Mucosa of rectum (tissue), 2 donors: ENCODE measurements around the gene SOD3.

ENCODE experiments used
- H3K27ac ChIP-seq, 2 donors: one replicate each; pipeline ENCODE4 v1.7.0; 2013; ENCODE audit warnings: inconsistent platforms in 2 of 2, low read depth in 2 of 2, low read length in 2 of 2
- H3K27me3 ChIP-seq, 2 donors: one replicate each; pipeline ENCODE4 v1.7.0; 2013; ENCODE audit warnings: low read length in 2 of 2; ENCODE audit not compliant: control insufficient read depth in 2 of 2, insufficient read depth in 2 of 2
- H3K36me3 ChIP-seq, 2 donors: one replicate each; pipeline ENCODE4 v1.7.0; 2013; ENCODE audit warnings: low read length in 2 of 2; ENCODE audit not compliant: control insufficient read depth in 2 of 2, insufficient read depth in 2 of 2
- H3K4me1 ChIP-seq, 2 donors: one replicate each; pipeline ENCODE4 v1.7.0; 2013; ENCODE audit warnings: low read length in 2 of 2, mild to moderate bottlenecking in 1 of 2; ENCODE audit not compliant: control insufficient read depth in 2 of 2, insufficient read depth in 2 of 2
- H3K4me3 ChIP-seq, 2 donors: one replicate each; pipeline ENCODE4 v1.7.0; 2013; ENCODE audit warnings: low read length in 2 of 2
- H3K9ac ChIP-seq, 2 donors: one replicate each; pipeline ENCODE4 v1.7.0; 2013; ENCODE audit warnings: low read length in 2 of 2, low read depth in 1 of 2, mild to moderate bottlenecking in 1 of 2
- H3K9me3 ChIP-seq, 2 donors: one replicate each; pipeline ENCODE4 v1.7.0; 2013; ENCODE audit warnings: low read length in 2 of 2; ENCODE audit not compliant: control insufficient read depth in 2 of 2
- donor health status: healthy.
- donor health status: Normal muscosa, but diverticular disease.

The SOD3 gene

DNA sequence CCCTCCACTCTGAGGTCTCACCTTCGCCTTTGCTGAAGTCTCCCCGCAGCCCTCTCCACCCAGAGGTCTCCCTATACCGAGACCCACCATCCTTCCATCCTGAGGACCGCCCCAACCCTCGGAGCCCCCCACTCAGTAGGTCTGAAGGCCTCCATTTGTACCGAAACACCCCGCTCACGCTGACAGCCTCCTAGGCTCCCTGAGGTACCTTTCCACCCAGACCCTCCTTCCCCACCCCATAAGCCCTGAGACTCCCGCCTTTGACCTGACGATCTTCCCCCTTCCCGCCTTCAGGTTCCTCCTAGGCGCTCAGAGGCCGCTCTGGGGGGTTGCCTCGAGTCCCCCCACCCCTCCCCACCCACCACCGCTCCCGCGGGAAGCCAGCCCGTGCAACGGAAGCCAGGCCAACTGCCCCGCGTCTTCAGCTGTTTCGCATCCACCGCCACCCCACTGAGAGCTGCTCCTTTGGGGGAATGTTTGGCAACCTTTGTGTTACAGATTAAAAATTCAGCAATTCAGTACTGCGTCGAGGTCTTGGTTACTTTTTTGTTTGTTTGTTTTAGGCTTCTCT is 5.0 kb downstream of the SOD3 start:
- peaks cover 5 to 12% of the 10 kb centered on the region in 2 donors for H3K4me1 ChIP-seq
- peak overlapping the region; percentile 10 to 17 for H3K4me3 ChIP-seq
- H3K27me3 ChIP-seq = no peaks in the 10 kb centered on the region
- no peak overlapping the region for H3K27ac ChIP-seq
- no peaks in the 10 kb centered on the region for H3K36me3 ChIP-seq
- H3K9ac ChIP-seq = no peak overlapping the region
- no peaks in the 10 kb centered on the region for H3K9me3 ChIP-seq

DNA sequence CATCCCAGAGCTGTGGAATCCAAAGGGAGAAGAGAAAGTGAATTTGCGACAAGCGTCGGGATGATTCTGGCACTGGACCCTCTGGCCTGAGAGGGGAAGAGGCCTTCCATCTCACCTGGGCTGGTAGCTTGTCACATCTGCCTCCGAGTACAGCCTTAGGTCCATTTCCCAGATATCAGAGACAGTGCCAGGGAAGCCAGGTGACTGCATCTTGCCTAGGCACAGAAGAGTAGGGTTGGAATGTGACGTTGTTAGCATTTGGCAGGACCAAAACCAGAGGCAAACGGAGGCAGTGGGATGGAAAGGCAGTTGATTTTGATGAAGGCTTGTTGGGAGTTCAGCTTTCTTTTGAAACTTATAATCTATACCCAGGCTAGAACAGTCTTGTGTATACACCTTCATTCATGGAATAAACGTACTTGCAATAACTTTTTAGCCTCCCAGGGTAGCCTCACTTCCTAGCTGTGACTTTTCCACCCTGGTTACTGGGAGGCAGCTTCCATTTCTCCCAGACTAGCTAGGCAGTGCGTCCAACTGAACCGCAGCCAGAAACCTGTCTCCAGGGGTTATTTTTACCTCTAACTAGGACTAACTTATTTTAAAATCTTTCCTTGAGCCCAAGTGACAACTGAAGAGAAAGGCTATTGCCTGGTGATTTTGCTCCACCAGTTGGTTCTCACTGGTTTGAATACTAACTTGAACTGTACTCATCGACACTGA is 5.9 kb downstream of the SOD3 start:
- Histone ChIP-seq H3K9me3 (no peaks in the 10 kb centered on the region), H3K36me3 (no peaks in the 10 kb centered on the region), H3K27me3 (no peaks in the 10 kb centered on the region), H3K27ac (no peak overlapping the region), H3K4me3 (no peak overlapping the region), H3K4me1 (peaks cover 0 to 6% of the 10 kb centered on the region in 2 donors), H3K9ac (no peak overlapping the region)

DNA sequence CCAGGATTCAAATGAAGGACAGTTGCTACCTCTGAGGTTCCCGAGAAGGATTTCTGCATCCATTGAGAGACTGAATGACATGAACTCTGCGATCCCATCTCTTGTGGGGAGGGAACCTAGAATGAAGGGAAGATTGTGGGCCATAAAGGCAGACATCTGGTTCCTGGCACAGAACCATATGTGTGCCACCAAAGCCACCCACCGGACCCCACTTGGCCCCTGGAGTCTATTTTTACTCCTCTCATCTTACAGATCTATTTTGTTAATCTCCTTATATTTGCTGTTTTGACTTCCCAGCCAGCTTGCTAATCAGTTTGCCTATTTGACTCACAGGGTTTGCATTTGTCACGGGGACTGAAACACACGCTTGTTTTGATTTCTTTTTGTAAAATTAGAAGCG is 7.3 kb downstream of the SOD3 start:
- H3K4me3 ChIP-seq = no peak overlapping the region
- H3K27me3 ChIP-seq = no peaks in the 10 kb centered on the region
- H3K36me3 ChIP-seq = no peaks in the 10 kb centered on the region
- no peaks in the 10 kb centered on the region for H3K9me3 ChIP-seq
- H3K27ac ChIP-seq = no peak overlapping the region
- no peak overlapping the region for H3K9ac ChIP-seq
- no peaks in the 10 kb centered on the region for H3K4me1 ChIP-seq

DNA sequence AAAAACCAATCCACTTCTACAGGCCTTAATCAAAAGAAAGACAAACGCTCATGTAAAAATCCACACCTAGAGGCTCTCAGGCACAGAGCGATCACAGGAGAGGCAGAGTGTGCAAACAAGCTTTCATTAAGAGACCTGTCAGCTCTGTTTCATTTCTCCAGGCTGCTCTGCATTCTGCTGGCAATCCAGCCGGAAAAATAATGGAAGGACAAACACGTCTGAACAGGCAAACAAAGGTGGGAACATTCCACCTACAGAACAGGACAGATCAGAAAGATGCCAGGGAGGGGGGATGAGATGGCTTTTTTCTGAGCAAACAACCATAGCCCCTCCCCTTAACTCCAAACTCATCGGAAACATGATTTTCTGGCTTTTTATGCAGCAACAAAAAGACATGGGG is 9.7 kb downstream of the SOD3 start:
- Histone ChIP-seq H3K27ac (no peak overlapping the region), H3K9ac (no peak overlapping the region), H3K4me3 (no peak overlapping the region), H3K4me1 (peaks cover 0 to 6% of the 10 kb centered on the region in 2 donors), H3K36me3 (no peaks in the 10 kb centered on the region), H3K9me3 (no peaks in the 10 kb centered on the region), H3K27me3 (no peaks in the 10 kb centered on the region)

DNA sequence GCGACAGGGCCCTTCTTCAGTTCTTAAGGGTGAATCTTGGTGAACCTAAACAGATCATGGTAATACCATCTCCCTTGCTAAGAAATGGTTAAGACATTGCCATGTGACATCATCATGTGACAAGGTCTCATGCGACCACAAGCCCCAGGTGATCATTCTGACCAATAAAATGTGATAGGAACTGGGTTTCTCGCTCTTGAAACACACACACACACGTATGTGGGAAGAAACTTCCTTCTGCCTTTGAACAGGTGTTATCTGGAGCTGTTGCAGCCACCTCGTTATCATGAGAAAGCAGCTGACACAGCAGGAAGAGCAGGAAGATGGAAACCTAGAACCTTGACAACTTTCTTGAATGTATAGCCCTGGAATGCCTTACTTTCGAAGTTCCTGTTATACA is 10.2 kb downstream of the SOD3 start:
- Histone ChIP-seq H3K4me3 (no peak overlapping the region), H3K4me1 (peaks cover 0 to 6% of the 10 kb centered on the region in 2 donors), H3K36me3 (no peaks in the 10 kb centered on the region), H3K9me3 (no peaks in the 10 kb centered on the region), H3K9ac (no peak overlapping the region), H3K27ac (no peak overlapping the region), H3K27me3 (no peaks in the 10 kb centered on the region)

DNA sequence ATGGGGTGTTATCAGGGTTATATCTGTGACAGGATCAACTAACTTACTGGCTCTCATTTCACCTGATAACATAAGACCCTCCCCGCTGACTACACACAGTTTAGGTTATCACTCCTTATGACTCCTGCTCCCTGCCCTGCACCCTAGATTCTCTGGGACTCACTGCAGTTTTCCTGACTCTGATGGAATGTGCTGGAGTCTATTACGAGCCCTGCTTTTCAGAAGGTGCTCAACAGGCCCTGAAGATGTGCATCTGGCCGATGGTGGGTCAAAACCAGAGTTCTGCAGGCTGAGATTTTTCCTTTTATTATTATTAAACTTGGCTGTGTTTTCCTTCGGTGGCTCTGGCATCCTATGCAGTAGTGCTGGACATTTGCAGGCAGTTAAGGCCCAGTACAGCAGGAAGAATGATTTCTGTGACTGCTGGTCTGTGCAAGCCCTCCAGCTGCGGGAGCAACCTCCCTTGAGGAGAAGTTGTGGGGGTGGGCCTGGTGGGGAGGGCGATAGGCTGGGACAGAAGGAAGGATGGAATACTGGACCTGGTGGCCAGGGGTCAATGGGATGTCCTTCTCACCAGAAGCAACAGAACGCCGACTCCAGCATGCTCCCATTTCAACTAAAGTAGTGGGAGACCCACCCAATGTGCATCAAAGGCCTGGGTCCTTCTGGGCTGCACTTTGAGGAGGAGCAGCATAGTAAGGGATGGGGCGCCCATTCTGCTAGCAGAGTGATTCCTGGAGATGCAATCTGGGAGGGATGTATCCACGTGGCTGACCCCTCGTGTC is 11.0 kb downstream of the SOD3 start:
- Histone ChIP-seq H3K27me3 (no peaks in the 10 kb centered on the region), H3K9ac (no peak overlapping the region), H3K4me1 (peaks cover 0 to 6% of the 10 kb centered on the region in 2 donors), H3K27ac (no peak overlapping the region), H3K4me3 (no peak overlapping the region), H3K36me3 (no peaks in the 10 kb centered on the region), H3K9me3 (no peaks in the 10 kb centered on the region)

DNA sequence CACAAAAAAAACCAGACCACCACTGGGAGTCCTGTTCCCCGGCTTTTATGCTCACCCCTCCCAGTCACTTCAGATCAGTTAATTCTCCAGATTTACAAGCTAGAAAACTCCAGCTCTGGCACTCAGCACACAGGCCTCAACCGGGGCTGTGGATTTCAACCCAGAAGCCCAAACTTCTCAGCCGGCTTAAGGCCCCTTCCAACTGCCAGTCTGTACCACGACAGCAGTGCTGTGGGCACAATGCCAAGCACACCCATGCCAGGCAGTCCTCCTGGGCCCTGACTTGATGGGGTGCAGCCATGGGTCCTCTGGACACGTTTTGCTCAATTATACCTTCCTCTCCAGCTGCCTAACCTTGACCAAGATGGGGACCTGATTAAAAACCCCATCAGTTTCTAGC is 12.2 kb downstream of the SOD3 start:
- Histone ChIP-seq H3K27ac (no peak overlapping the region), H3K27me3 (no peaks in the 10 kb centered on the region), H3K9ac (no peak overlapping the region), H3K36me3 (no peaks in the 10 kb centered on the region), H3K9me3 (no peaks in the 10 kb centered on the region), H3K4me3 (no peak overlapping the region), H3K4me1 (peaks cover 0 to 6% of the 10 kb centered on the region in 2 donors)

- Histone ChIP-seq H3K4me1 (peaks cover 0 to 6% of the 10 kb centered on the region in 2 donors), H3K36me3 (no peaks in the 10 kb centered on the region), H3K9me3 (no peaks in the 10 kb centered on the region), H3K27me3 (no peaks in the 10 kb centered on the region), H3K4me3 (no peak overlapping the region), H3K27ac (no peak overlapping the region), H3K9ac (no peak overlapping the region)
Observed at GRCh38 chr4:24808261-24808660, 12.9 kb downstream of the SOD3 start.

DNA sequence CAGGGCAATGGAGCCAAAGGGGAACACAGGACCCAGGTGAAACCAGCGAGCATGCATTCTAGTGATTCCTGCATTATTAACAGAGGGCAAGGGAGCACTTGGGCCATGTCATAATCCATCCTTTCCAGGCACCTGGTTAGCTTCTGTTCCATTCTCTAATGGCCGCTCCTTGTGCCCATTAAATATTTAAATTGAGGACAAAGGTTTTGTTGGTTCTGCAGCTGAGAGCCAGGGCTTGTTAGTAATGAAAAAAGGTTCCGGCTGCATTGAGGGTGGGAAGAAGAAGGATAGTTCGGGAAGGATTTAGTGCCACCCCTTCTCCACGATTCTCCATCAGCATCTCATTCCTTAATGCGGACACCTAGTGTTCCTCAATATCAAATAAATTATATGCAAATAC is 13.6 kb downstream of the SOD3 start:
- H3K36me3 ChIP-seq = no peaks in the 10 kb centered on the region
- H3K4me3 ChIP-seq = no peak overlapping the region
- no peaks in the 10 kb centered on the region for H3K9me3 ChIP-seq
- peaks cover 0 to 6% of the 10 kb centered on the region in 2 donors for H3K4me1 ChIP-seq
- H3K27ac ChIP-seq = no peak overlapping the region
- H3K9ac ChIP-seq = no peak overlapping the region
- H3K27me3 ChIP-seq = no peaks in the 10 kb centered on the region

DNA sequence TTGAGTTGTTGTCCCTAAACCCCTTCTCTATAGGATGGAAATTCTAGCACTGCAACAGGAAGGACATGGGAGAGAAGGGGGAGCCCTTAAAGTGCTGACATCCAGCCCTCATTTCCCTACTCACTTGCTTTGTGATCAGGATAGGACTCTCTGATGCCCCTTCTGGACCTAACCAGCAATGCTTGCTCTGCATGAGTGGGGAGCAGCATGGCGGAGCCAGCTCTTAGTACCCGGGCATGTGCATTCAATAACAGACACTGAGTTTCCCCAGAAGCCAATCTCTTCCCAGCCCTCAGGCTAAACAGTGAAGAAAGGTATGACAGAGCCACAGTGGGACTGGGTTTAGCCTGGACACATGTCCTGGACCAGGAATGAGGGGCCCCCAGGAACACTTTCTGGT is 14.0 kb downstream of the SOD3 start:
- H3K4me3 ChIP-seq = no peak overlapping the region
- H3K36me3 ChIP-seq = no peaks in the 10 kb centered on the region
- H3K27me3 ChIP-seq = no peaks in the 10 kb centered on the region
- H3K9ac ChIP-seq = no peak overlapping the region
- H3K4me1 ChIP-seq = peaks cover 0 to 6% of the 10 kb centered on the region in 2 donors
- H3K27ac ChIP-seq = no peak overlapping the region
- H3K9me3 ChIP-seq = no peaks in the 10 kb centered on the region
